Activated naive CD8-positive, alpha-beta T cell treated with anti-CD3 and anti-CD28 coated beads, Interleukin-2, amount 50 U/mL, for 24 hours (primary cell): ENCODE results near the gene PDCD1LG2.
A peak's percentile ranks its signal among the peaks of the same experiment; 100 is the strongest.

Experiments
- ATAC-seq: fragments of 150-1000 bp; cut with Tn5 transposase; one replicate; pipeline ENCODE4 v1.10.0; 2021
- DNase-seq: peaks from one replicate; pipeline ENCODE4 v3.0.0; 2021
- H3K27ac Mint-ChIP-seq: one replicate; pipeline ENCODE4 v1.8.0; 2021; ENCODE audit warnings: mild to moderate bottlenecking, mixed read lengths
- H3K27me3 Mint-ChIP-seq: one replicate; pipeline ENCODE4 v1.8.0; 2021; ENCODE audit warnings: mixed read lengths
- H3K36me3 Mint-ChIP-seq: one replicate; pipeline ENCODE4 v1.8.0; 2021; ENCODE audit warnings: low read depth, mixed read lengths
- H3K4me1 Mint-ChIP-seq: one replicate; pipeline ENCODE4 v1.8.0; 2021; ENCODE audit warnings: mixed read lengths
- H3K4me3 Mint-ChIP-seq: one replicate; pipeline ENCODE4 v1.8.0; 2021; ENCODE audit warnings: mild to moderate bottlenecking, moderate library complexity, mixed read lengths
- H3K9me3 Mint-ChIP-seq: one replicate; pipeline ENCODE4 v1.8.0; 2021; ENCODE audit warnings: mixed read lengths

The PDCD1LG2 gene

DNA sequence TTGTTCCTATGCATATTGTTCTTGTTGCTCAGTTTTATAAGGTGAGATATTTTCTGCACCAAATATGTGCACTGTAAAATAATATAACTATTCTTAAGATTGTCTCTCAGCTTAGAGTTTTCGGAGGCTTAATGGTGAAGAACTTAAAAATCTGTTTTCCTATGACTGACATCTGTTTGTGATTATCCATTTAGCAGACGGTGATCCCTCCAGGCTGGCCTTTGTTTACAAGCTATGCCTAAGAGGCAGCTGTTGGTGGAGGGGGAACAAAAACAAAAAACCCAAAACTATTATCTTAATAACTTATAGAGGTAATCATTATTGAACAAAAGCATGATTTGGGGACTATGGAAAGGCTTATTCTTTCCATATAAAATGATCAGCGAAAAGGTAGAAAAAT, 658 bp downstream of the PDCD1LG2 start:
- DNase-seq (no peak), ATAC-seq (no peak)
- no peaks in the 10 kb centered on the region for H3K36me3 Mint-ChIP-seq
- peak overlapping the region; percentile 84 for H3K27ac Mint-ChIP-seq
- no peaks in the 10 kb centered on the region for H3K9me3 Mint-ChIP-seq
- peak overlapping the region; percentile 73 for H3K4me3 Mint-ChIP-seq
- H3K4me1 Mint-ChIP-seq = peaks cover 50% of the 10 kb centered on the region
- H3K27me3 Mint-ChIP-seq = peaks cover 2% of the 10 kb centered on the region

DNA sequence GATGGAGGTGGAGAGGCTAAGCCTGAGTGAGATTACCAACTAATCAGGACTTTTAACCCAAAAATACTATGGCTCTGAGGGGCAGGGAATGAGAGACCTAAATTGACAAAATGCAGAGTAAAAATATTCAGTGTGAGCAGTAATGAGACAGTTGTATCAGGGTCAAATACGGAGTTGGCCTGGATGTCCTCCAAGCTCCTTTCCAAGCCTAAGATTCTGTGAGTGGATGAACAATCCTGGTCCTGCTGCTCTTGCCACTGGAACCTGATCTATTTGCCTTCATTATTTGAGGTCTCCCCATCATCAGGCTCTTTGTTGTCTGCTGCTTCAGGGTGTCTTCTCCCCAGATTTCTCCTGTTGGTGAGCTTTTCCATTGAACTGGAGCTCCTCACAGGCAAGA, 1.1 kb downstream of the PDCD1LG2 start:
- ATAC-seq (no peak), DNase-seq (no peak)
- H3K4me3 Mint-ChIP-seq = peak overlapping the region; percentile 3
- peaks cover 50% of the 10 kb centered on the region for H3K4me1 Mint-ChIP-seq
- no peaks in the 10 kb centered on the region for H3K9me3 Mint-ChIP-seq
- H3K27me3 Mint-ChIP-seq = peaks cover 2% of the 10 kb centered on the region
- H3K36me3 Mint-ChIP-seq = no peaks in the 10 kb centered on the region
- H3K27ac Mint-ChIP-seq = no peak overlapping the region

DNA sequence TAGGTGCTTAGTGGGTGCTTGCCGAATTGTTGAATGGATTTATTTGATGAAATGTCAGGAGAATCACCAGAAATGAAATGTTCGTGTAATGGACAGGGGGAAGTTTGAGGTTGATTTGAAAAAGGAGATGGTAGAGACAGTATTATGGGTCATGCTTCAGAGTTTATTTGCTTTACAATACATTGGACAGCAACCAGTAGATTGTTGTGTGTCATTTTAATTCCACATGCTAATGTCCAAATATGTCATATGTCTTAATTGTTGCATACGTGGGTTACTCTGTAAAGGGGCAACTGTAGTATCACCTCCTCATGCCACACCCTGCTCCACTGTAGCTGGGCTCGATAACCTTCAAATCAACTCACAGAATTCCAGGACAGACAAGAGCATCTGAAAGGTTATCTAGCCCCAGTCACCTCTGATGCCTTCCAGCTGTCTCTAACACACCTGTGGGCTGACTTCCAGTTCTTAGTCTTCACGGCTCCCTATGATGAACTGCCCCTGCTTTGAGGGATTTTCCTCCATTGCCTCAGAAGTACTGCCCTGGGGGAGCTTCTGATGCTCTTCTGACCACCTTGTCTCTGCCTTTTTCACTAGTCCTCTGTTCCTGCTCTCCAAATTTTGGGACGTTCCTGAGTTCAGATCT, 1.7 kb downstream of the PDCD1LG2 start:
- DNase-seq (no peak), ATAC-seq (no peak)
- H3K27ac Mint-ChIP-seq = no peak overlapping the region
- H3K4me3 Mint-ChIP-seq = peak overlapping the region; percentile 3
- H3K27me3 Mint-ChIP-seq = peaks cover 2% of the 10 kb centered on the region
- no peaks in the 10 kb centered on the region for H3K36me3 Mint-ChIP-seq
- no peaks in the 10 kb centered on the region for H3K9me3 Mint-ChIP-seq
- H3K4me1 Mint-ChIP-seq = peaks cover 53% of the 10 kb centered on the region

DNA sequence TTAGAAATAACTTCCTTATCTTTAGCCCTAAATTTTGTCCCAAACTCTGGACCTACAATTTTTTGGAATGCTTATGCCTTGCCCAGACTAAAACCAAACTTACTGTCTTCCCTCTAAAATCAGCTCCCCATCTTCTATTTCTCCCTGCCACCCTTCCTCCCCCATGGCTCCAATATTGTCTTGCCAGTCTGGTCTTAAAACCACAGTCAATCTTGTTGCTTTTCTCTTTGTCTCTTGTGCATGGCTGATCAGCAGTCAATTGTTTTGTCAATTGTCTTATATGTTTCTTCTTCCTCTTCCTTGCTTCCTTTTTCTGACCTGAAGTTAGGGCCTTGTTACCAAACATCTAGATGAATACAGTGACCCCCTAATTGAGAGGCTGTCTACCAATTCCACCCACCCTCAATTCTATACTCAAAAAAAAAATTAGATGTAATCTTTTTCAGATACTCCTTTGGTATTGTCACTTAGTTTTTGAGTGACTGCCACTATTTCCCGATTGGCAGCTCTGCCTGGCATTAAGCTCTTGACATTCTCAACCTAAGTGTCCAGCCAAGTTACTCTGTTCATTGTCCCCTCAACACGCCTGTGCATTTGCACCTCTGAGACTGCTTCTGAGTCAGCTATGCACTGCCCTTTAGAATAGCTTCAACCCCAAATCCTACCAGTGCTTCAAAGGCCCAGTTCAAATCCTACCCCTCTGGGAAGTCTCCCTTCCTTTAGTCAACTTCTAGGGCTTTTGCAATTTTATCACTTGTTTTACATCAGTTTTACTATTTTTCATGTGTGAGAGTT, 2.5 kb downstream of the PDCD1LG2 start:
- H3K27me3 Mint-ChIP-seq = peaks cover 2% of the 10 kb centered on the region
- DNase-seq (no peak), ATAC-seq (no peak)
- peak overlapping the region; percentile 6 for H3K27ac Mint-ChIP-seq
- H3K4me1 Mint-ChIP-seq = peaks cover 61% of the 10 kb centered on the region
- no peaks in the 10 kb centered on the region for H3K36me3 Mint-ChIP-seq
- H3K9me3 Mint-ChIP-seq = no peaks in the 10 kb centered on the region
- no peak overlapping the region for H3K4me3 Mint-ChIP-seq

DNA sequence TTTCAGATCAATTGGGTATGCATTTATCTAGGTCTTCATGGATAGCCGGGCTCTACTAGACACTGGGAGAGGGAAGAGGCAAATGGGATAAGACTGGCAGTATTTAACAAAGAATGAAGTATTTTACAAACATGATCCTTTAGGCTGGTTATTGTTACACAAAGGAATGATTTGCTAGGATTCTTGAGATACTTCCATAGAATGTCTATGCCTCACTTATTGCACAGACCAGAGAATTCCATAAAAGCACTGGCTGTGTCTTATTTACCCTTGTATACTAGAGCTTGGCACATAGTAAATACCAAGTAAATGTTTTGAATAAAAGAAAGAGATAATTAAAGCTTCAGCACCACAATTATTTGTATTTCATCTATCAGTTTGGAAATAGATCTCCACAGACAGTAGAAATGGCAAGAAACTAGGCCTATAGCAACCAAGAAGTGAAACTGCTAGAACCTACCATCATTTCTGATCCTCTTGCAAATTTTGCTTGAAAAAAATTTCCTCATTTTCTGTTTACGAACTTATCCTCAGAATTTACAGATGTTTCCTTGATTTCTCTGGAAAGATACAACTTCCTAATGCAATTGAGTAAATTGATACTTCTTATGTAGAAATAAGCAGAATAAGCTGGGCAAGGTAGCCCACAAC, 3.8 kb downstream of the PDCD1LG2 start:
- Mint-ChIP-seq H3K4me3 (no peak overlapping the region), H3K9me3 (no peaks in the 10 kb centered on the region), H3K27me3 (peaks cover 2% of the 10 kb centered on the region), H3K4me1 (peaks cover 63% of the 10 kb centered on the region), H3K27ac (no peak overlapping the region), H3K36me3 (no peaks in the 10 kb centered on the region)
- DNase-seq (no peak), ATAC-seq (no peak)

DNA sequence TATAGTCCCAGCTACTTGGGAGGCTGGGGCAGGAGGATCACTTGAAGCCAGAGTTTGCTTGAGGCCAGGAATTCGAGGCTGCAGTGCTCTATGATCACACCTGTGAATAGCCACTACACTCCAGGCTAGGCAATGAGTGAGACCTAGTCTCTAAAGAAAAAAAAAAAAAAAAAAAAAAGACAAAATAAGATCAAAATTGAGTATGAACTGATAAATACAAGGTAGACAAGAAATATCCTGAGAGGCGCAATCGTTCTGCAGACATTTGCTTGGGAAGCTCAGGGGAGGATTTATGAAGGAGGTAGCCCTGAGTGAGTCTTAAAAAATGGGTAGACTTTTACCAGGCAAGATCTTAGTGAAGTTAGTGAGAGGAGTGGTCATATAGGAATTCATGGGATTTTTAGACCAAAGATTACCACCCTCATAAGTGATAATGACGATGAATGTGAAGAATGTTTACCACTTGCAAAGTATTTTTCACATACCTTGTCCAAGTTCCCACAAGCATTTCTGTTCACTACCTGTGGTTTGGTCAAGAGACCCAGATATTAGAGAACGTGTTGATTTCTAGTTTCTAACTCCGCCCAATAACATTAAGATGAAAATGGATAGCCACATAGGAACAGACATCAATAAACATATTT, 4.4 kb downstream of the PDCD1LG2 start:
- H3K27me3 Mint-ChIP-seq = peaks cover 2% of the 10 kb centered on the region
- no peak for ATAC-seq
- DNase-seq = no peak
- no peaks in the 10 kb centered on the region for H3K36me3 Mint-ChIP-seq
- H3K27ac Mint-ChIP-seq = no peak overlapping the region
- H3K9me3 Mint-ChIP-seq = peaks cover 3% of the 10 kb centered on the region
- no peak overlapping the region for H3K4me3 Mint-ChIP-seq
- peaks cover 63% of the 10 kb centered on the region for H3K4me1 Mint-ChIP-seq

DNA sequence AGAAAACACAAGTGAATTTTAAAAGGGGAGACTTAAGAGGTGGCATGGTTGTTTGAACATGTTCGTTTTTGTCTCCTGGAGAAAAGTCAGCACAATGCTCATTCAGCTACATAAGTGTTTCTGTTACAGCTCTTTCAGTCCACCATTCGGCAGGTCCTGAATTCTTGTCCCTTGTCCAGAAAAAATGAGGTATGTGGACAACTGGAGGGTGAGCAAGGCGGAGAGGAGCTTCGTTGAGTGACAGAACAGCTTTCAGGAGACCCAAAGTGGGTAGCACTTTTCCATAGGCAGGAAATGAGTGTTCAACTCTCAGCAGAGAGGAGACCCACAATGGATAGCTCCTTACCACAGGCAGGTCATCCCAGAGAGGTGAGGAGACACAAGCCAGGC, 4.9 kb downstream of the PDCD1LG2 start:
- Mint-ChIP-seq H3K27me3 (peaks cover 2% of the 10 kb centered on the region), H3K27ac (no peak overlapping the region), H3K36me3 (no peaks in the 10 kb centered on the region), H3K4me1 (peaks cover 60% of the 10 kb centered on the region), H3K9me3 (peaks cover 4% of the 10 kb centered on the region), H3K4me3 (no peak overlapping the region)
- no peak for DNase-seq
- ATAC-seq = no peak

DNA sequence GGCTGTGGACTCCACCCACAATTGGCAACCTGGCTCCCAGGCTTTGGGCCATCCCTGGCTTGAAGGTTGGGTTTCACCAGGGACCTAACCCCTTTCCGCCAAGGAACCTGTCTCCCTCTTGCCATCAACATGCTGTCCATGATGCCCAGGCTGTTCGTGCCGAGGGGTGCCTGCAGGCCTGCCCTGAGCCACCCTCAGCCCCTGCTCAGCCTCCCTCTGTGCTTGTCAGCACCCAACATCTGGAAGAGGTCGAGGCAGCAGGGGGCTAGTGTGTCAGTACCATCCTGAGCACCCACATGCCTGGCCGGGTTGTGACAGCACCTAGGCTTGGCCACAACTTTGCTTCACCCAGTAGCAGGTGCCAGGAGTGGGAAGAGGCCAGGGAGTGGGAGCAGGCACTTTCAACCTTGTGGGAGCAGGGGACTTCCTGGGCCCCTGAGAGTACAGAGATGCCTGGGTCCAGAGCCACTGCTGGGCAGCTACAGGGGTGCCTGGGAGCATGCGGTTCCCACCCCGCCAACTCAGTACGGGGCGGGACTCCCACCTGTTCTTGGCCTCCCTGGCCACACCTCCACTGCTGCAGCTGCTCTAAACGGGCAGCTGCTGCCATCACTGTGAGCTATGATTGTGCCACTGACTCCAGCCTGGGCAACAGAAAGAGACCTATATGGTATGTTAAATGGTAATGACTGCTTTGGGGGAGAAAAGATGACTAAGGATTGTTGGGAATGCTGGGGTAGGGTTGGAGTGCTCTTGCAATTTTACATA, 6.3 kb downstream of the PDCD1LG2 start:
- Mint-ChIP-seq H3K4me3 (no peak overlapping the region), H3K27ac (no peak overlapping the region), H3K27me3 (no peaks in the 10 kb centered on the region), H3K9me3 (peaks cover 8% of the 10 kb centered on the region), H3K4me1 (peaks cover 46% of the 10 kb centered on the region), H3K36me3 (no peaks in the 10 kb centered on the region)
- ATAC-seq (no peak), DNase-seq (no peak)

DNA sequence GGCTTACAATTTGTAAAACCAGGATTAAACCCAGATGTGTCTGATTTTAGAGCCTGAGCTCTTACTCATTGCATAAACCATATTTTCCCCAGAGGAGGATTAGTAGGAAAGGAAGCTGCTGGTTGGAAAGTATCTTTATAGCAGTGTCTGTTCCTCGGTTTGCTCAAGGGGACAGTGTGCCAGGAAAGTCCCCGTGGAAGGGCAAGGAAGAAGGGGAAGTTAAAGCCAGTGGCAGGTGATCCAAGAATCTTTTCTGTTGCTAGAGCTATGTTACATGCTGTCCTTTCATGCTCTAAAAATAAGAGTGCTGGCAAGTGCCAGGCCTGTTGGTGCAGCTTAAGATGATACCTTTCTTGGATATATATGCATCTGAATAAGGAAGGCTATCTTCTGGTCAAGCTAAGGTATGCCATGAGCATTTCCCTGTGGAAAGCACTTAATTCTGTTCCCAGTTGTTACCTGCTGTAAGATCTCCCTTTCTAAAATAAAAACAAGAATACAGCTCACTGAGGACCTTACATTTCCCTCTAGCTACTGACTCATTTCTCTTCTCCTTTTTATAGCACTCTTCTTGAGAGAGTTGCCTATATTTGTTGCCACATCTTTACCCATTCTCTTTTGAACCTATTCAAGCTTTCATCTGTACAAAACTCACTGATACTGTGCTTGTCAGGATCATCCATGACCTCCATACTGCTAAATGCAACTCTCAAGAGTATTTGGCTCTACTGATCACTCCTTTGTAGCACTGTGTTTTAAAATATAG, 8.0 kb downstream of the PDCD1LG2 start:
- Mint-ChIP-seq H3K27me3 (no peaks in the 10 kb centered on the region), H3K27ac (peak overlapping the region; percentile 52), H3K36me3 (no peaks in the 10 kb centered on the region), H3K9me3 (peaks cover 8% of the 10 kb centered on the region), H3K4me1 (peaks cover 31% of the 10 kb centered on the region), H3K4me3 (no peak overlapping the region)
- peak; percentile 58 for ATAC-seq
- DNase-seq = no peak

DNA sequence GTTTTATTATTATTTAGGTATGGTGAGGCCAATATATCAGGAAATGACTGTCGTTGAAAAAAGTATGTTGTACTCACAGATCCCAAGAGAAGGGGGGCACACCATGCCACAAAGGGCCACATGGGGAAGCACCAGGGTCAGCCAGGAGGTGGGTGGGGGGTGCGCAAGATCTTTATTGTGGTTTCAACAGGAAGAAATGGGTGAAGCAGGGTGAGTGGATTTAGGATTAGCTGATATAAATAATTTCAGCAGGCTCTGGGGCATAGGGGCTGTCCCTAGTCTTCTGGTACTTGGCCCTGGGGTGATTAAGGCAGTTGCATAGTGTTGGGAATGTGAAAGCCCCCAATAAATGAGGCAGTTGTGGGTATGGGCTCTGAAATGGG, 8.6 kb downstream of the PDCD1LG2 start:
- Mint-ChIP-seq H3K4me1 (peaks cover 31% of the 10 kb centered on the region), H3K27ac (peak overlapping the region; percentile 52), H3K27me3 (no peaks in the 10 kb centered on the region), H3K36me3 (no peaks in the 10 kb centered on the region), H3K4me3 (no peak overlapping the region), H3K9me3 (peaks cover 8% of the 10 kb centered on the region)
- ATAC-seq = peak; percentile 86
- DNase-seq = peak; percentile 69

DNA sequence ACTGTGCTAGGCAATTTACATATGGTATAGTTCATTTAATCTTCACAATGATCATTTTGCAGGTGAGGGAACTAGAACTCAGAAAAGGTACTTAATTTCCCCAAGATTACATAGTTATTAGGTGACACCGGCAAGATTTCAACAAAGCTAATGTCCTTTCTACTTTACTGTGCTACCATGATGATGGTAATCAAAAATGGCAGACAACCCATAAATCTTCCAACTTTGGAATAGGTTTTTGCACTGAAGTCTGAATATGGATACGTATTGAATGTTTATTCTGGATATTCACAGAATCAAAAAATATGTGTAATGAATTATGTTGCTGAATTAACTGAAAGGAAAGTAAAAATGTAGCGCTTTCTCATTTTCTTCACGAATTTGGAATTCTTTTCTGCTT, 13.8 kb downstream of the PDCD1LG2 start:
- H3K4me1 Mint-ChIP-seq = peaks cover 8% of the 10 kb centered on the region
- H3K9me3 Mint-ChIP-seq = peaks cover 8% of the 10 kb centered on the region
- no peaks in the 10 kb centered on the region for H3K27me3 Mint-ChIP-seq
- DNase-seq = no peak
- no peak overlapping the region for H3K27ac Mint-ChIP-seq
- ATAC-seq = no peak
- H3K36me3 Mint-ChIP-seq = no peaks in the 10 kb centered on the region
- H3K4me3 Mint-ChIP-seq = no peak overlapping the region

DNA sequence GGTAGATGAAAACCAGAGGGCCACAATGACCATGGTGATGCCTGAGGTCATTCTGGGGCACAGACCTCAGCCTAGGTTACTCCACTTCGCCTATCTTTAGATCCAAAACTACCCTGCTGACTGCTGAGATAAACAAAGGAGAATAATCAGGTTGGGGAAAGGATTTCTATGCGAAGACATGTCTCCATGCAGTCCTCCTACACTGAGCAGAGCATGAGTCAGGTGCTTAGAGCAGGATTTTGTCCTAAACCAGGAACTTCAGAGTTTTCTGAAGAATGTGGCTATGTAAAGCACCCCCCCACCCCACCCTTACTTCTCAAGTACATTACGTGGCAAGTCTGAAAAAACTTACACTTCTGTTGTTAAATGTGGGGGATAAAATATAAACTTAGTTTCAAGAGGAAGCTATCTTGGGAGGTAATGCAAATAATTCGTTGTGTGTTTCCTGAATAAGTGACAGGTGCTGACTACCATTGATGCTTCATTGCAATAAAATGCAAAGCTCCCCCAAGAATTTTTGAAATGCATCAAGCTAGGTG, 19.4 kb downstream of the PDCD1LG2 start:
- H3K27ac Mint-ChIP-seq = no peak overlapping the region
- H3K27me3 Mint-ChIP-seq = no peaks in the 10 kb centered on the region
- DNase-seq (no peak), ATAC-seq (no peak)
- H3K4me1 Mint-ChIP-seq = peaks cover 40% of the 10 kb centered on the region
- H3K4me3 Mint-ChIP-seq = no peak overlapping the region
- no peaks in the 10 kb centered on the region for H3K36me3 Mint-ChIP-seq
- no peaks in the 10 kb centered on the region for H3K9me3 Mint-ChIP-seq

DNA sequence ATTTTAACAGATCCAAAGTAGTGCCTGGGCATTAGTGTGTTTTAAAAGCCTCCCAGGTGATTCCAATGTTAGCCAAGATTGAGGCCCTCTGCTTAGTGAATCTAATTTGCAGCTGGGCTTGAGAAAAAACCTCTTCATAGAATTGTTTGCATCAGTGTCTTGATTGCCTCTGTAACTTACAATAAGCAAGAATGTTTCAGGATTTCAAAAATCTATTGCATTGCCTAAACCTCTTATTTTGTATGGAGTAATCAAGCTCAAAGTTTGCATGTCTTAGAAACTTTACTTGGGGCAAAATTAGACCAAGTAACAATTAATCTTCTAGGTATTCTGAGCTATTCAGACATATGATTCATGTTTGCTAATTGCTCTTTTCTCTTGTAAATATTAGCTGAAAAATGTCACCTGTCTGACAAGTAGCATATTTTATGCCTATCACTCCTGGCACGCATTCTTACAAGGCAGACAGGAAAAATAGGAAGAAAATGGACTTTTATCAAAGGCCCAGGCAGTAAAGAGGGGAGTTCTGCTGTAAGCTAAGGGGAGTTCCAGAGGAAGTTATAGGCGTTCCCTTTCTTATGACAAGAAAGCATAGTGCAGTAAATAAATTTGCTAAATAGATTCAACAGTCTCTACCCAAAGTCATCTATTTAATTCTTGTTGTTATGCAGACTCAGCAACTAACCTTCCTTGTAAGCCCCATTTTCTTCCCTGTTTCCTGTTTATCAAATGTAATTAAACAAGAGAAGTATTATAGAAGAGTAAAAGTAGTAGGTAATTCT, 21.0 kb downstream of the PDCD1LG2 start:
- Mint-ChIP-seq H3K27me3 (no peaks in the 10 kb centered on the region), H3K27ac (no peak overlapping the region), H3K4me3 (no peak overlapping the region), H3K4me1 (peaks cover 40% of the 10 kb centered on the region), H3K36me3 (no peaks in the 10 kb centered on the region), H3K9me3 (no peaks in the 10 kb centered on the region)
- DNase-seq (no peak), ATAC-seq (no peak)
